IMR-90 (cell line): ENCODE data around the gene RBKS. TPM values are rescaled to one million over a fixed set of nuclear protein-coding genes. Genes with fewer than 3 reads are reported as not detected.

Source experiments
- ATAC-seq: fragments of 200-7000 bp; cut with Tn5 transposase; 2 replicates; pipeline ENCODE4 v1.9.1; 2020; ENCODE audit warnings: low read depth, mild to moderate bottlenecking, moderate library complexity
- BruUV-seq: library from RNA; stranded (reverse); fragments of 400-500 nt; replicated peaks from 2 replicates; lab custom pipeline; 2021; lab: Mats Ljungman, UMichigan
- CTCF ChIA-PET: fragments of 300-600 bp; formaldehyde crosslinking; extraction: SDS; loops from one replicate; lab custom pipeline; 2021; ENCODE audit warnings: antibody characterized with exemption; lab: Yijun Ruan, JAX
- POLR2A ChIA-PET: fragments of 300-600 bp; sonication (Branson Sonifier 250); formaldehyde crosslinking; loops from one replicate; lab custom pipeline; 2022; ENCODE audit warnings: antibody characterized with exemption; ENCODE audit not compliant: unreplicated experiment; lab: Charles Lee
- DNase-seq: peaks from one replicate; pipeline ENCODE4 v3.0.0; 2013
- H2AFZ ChIP-seq: replicated peaks from 2 replicates; pipeline ENCODE3; 2013; ENCODE audit warnings: low read length, mild to moderate bottlenecking; ENCODE audit not compliant: poor library complexity
- H2AK5ac ChIP-seq: 2 replicates; pipeline ENCODE4 v1.6.1; 2013; ENCODE audit warnings: low read depth, low read length, inconsistent platforms
- H2AK9ac ChIP-seq: replicated peaks from 2 replicates; pipeline ENCODE3; 2013; ENCODE audit warnings: mild to moderate bottlenecking, low read depth, low read length, moderate library complexity; ENCODE audit not compliant: poor library complexity
- H2BK120ac ChIP-seq: 2 replicates; pipeline ENCODE4 v1.6.1; 2013; ENCODE audit warnings: low read depth, low read length, inconsistent platforms
- H2BK15ac ChIP-seq: 3 replicates; pipeline ENCODE4 v1.6.1; 2013; ENCODE audit warnings: low read depth, low read length, inconsistent platforms
- H2BK20ac ChIP-seq: 2 replicates; pipeline ENCODE4 v1.6.1; 2013; ENCODE audit warnings: low read depth, mild to moderate bottlenecking, inconsistent platforms, low read length, moderate library complexity
- H2BK5ac ChIP-seq: 2 replicates; pipeline ENCODE4 v1.6.1; 2013; ENCODE audit warnings: mild to moderate bottlenecking, low read depth, low read length, inconsistent platforms; ENCODE audit not compliant: poor library complexity, severe bottlenecking
- H3K14ac ChIP-seq: replicated peaks from 2 replicates; pipeline ENCODE4 v1.6.1; 2013; ENCODE audit warnings: low read depth, low read length, inconsistent platforms
- H3K18ac ChIP-seq: 2 replicates; pipeline ENCODE4 v1.6.1; 2013; ENCODE audit warnings: low read depth, low read length, control low read depth
- H3K23ac ChIP-seq: 2 replicates; pipeline ENCODE4 v1.6.1; 2013; ENCODE audit warnings: low read depth, low read length, inconsistent platforms
- H3K27ac ChIP-seq: 2 replicates; pipeline ENCODE4 v1.5.1; 2013; ENCODE audit warnings: mild to moderate bottlenecking, control low read depth, low read length; ENCODE audit not compliant: insufficient read depth
- H3K27me3 ChIP-seq: 2 replicates; pipeline ENCODE4 v1.6.1; 2013; ENCODE audit warnings: low read length; ENCODE audit not compliant: control insufficient read depth, insufficient read depth
- H3K36me3 ChIP-seq: 2 replicates; pipeline ENCODE4 v1.6.1; 2013; ENCODE audit warnings: low read length, mixed read lengths; ENCODE audit not compliant: control insufficient read depth, insufficient read depth
- H3K4ac ChIP-seq: 2 replicates; pipeline ENCODE4 v1.6.1; 2013; ENCODE audit warnings: low read depth, low read length, inconsistent platforms
- H3K4me1 ChIP-seq: 2 replicates; pipeline ENCODE4 v1.6.1; 2013; ENCODE audit warnings: low read length, mixed read lengths; ENCODE audit not compliant: control insufficient read depth, insufficient read depth
- H3K4me2 ChIP-seq: 2 replicates; pipeline ENCODE4 v1.6.1; 2013; ENCODE audit warnings: low read depth, mild to moderate bottlenecking, control low read depth, low read length, moderate library complexity
- H3K4me3 ChIP-seq: 2 replicates; pipeline ENCODE4 v1.5.1; 2013; ENCODE audit warnings: low read depth, mild to moderate bottlenecking, control low read depth, low read length, moderate library complexity; ENCODE audit not compliant: insufficient read depth
- H3K56ac ChIP-seq: 2 replicates; pipeline ENCODE4 v1.6.1; 2013; ENCODE audit warnings: low read length, inconsistent platforms; ENCODE audit not compliant: insufficient read depth; ENCODE audit errors: extremely low read depth
- H3K79me1 ChIP-seq, 2 experiments: 2 replicates each; pipeline ENCODE4 v1.6.1; 2013; ENCODE audit warnings: low read length in 2 of 2, inconsistent platforms in 1 of 2, low read depth in 1 of 2
- H3K9ac ChIP-seq: 2 replicates; pipeline ENCODE4 v1.6.1; 2013; ENCODE audit warnings: low read depth, low read length, control low read depth
- H3K9me1 ChIP-seq: 2 replicates; pipeline ENCODE4 v1.6.1; 2013; ENCODE audit warnings: low read length, inconsistent platforms; ENCODE audit not compliant: insufficient read depth
- H3K9me3 ChIP-seq: 2 replicates; pipeline ENCODE4 v1.6.1; 2013; ENCODE audit warnings: low read length; ENCODE audit not compliant: control insufficient read depth, insufficient read depth
- H4K20me1 ChIP-seq: 2 replicates; pipeline ENCODE4 v1.6.1; 2013; ENCODE audit warnings: low read length, inconsistent platforms; ENCODE audit not compliant: insufficient read depth
- H4K5ac ChIP-seq: 2 replicates; pipeline ENCODE4 v1.6.1; 2013; ENCODE audit warnings: mild to moderate bottlenecking, low read depth, low read length, control low read depth
- H4K8ac ChIP-seq, 2 experiments: 2 replicates each; pipeline ENCODE4 v1.6.1; 2013; ENCODE audit warnings: low read depth in 2 of 2, low read length in 2 of 2, control low read depth in 1 of 2, inconsistent platforms in 1 of 2
- H4K91ac ChIP-seq: 2 replicates; pipeline ENCODE4 v1.6.1; 2013; ENCODE audit warnings: low read depth, low read length, inconsistent platforms; ENCODE audit not compliant: insufficient read depth
- BHLHE40 ChIP-seq: fragments of 150-350 bp; IDR thresholded peaks from 2 replicates; pipeline ENCODE4 v1.6.1; 2016; ENCODE audit warnings: mild to moderate bottlenecking, low read depth, low read length
- CEBPB ChIP-seq: IDR thresholded peaks from 2 replicates; pipeline ENCODE4 v1.6.1; 2012; ENCODE audit warnings: low read depth, low read length, improper control_type of control experiment
- CHD1 ChIP-seq: IDR thresholded peaks from 2 replicates; pipeline ENCODE4 v1.6.1; 2012; ENCODE audit warnings: low read depth, low read length, improper control_type of control experiment
- FOS ChIP-seq: fragments of 150-350 bp; IDR thresholded peaks from 2 replicates; pipeline ENCODE4 v1.6.1; 2016; ENCODE audit warnings: low read depth, low read length
- MAFK ChIP-seq: IDR thresholded peaks from 2 replicates; pipeline ENCODE4 v1.6.1; 2012; ENCODE audit warnings: low read depth, low read length, improper control_type of control experiment
- MAZ ChIP-seq: IDR thresholded peaks from 2 replicates; pipeline ENCODE4 v1.6.1; 2012; ENCODE audit warnings: low read depth, mild to moderate bottlenecking, low read length, improper control_type of control experiment, moderate library complexity, borderline replicate concordance
- MXI1 ChIP-seq: IDR thresholded peaks from 2 replicates; pipeline ENCODE4 v1.6.1; 2012; ENCODE audit warnings: low read depth, mild to moderate bottlenecking, low read length, moderate library complexity, borderline replicate concordance
- NFE2L2 ChIP-seq: fragments of 150-350 bp; IDR thresholded peaks from 2 replicates; pipeline ENCODE4 v1.6.1; 2016; ENCODE audit warnings: low read depth, mild to moderate bottlenecking, low read length
- POLR2A ChIP-seq: IDR thresholded peaks from 2 replicates; pipeline ENCODE4 v1.6.1; 2012; ENCODE audit warnings: mild to moderate bottlenecking, low read depth, low read length
- RAD21 ChIP-seq: IDR thresholded peaks from 2 replicates; pipeline ENCODE4 v1.6.1; 2012; ENCODE audit warnings: low read length, improper control_type of control experiment
- RCOR1 ChIP-seq: IDR thresholded peaks from 2 replicates; pipeline ENCODE4 v1.6.1; 2012; ENCODE audit warnings: mild to moderate bottlenecking, low read length, improper control_type of control experiment; ENCODE audit not compliant: insufficient replicate concordance
- RFX5 ChIP-seq: IDR thresholded peaks from 2 replicates; pipeline ENCODE4 v1.8.0; 2012; ENCODE audit warnings: low read depth, mild to moderate bottlenecking, low read length, moderate library complexity
- SMC3 ChIP-seq: fragments of 150-350 bp; IDR thresholded peaks from 2 replicates; pipeline ENCODE4 v1.6.1; 2016; ENCODE audit warnings: low read depth, mild to moderate bottlenecking, antibody characterized with exemption, low read length, moderate library complexity
- dilution Hi-C: fragments of 300-500 bp; cut with HindIII; formaldehyde crosslinking; loops from one replicate; pipeline ENCODE4 v1.14.3; 2018; ENCODE audit warnings: low sequenced_read_pairs; ENCODE audit not compliant: unreplicated experiment
- in situ Hi-C: fragments of 300-500 bp; cut with MboI; formaldehyde crosslinking; loops from 3 replicates; pipeline ENCODE4 v1.14.3; 2019; ENCODE audit warnings: low sequenced_read_pairs, inconsistent platforms, mixed read lengths
- intact Hi-C: fragments of 100-400 bp; cut with micrococcal nuclease; formaldehyde crosslinking; loops from 2 replicates; pipeline ENCODE4 v1.10.0; 2022
- polyA plus RNA-seq, 3 experiments: library from polyadenylated mRNA; depleted of rRNA; stranded (reverse); fragments of >200 nt; gene quantifications; 2 replicates each; pipeline ENCODE4 v1.2.3, GENCODE V29; 2012; ENCODE audit warnings: low replicate concordance in 1 of 3
- total RNA-seq: library from RNA; depleted of rRNA; stranded (reverse); fragments of >200 nt; gene quantifications from 2 replicates; pipeline ENCODE4 v1.2.3, GENCODE V29; 2012
- TF ChIP-seq, protein P1 (sequence below): fragments of 150-350 bp; IDR thresholded peaks from 2 replicates; pipeline ENCODE4 v1.6.1; 2017; ENCODE audit warnings: mild to moderate bottlenecking, antibody characterized with exemption, low read length, low read depth
- TF ChIP-seq, protein P2 (sequence below): conservative IDR thresholded peaks from 2 replicates; pipeline ENCODE4 v1.5.1; 2012; ENCODE audit warnings: mild to moderate bottlenecking, low read depth, low read length, improper control_type of control experiment
- TF ChIP-seq, protein P3 (sequence below): fragments of 150-350 bp; IDR thresholded peaks from 2 replicates; pipeline ENCODE4 v1.6.1; 2016; ENCODE audit warnings: low read depth, mild to moderate bottlenecking, low read length, moderate library complexity, borderline replicate concordance

The RBKS gene
- total and polyA plus RNA-seq, 2 of the 4 experiments (the other 2 are of a cell fraction), result 1.1 to 1.4 TPM

- H4K8ac ChIP-seq, result no peak overlapping the region
- H2BK5ac ChIP-seq, result no peak overlapping the region
- POLR2A ChIA-PET, result no interaction called here
- no peak for ATAC-seq
- no peak overlapping the region for H3K9ac ChIP-seq
- H3K27me3 ChIP-seq, result no peaks in the 10 kb centered on the region
- BruUV-seq, result no TSS peak
- in situ Hi-C loops (no loop called here), intact Hi-C loops (no loop called here), dilution Hi-C loops (no loop called here)
- H3K14ac ChIP-seq, result no peak overlapping the region
- no peak overlapping the region for H3K27ac ChIP-seq
- H3K4me1 ChIP-seq, result 0 out of 2 replicates have a peak, but pooled peaks cover 2% of the 10 kb centered on the region
- no peaks in the 10 kb centered on the region for H3K9me1 ChIP-seq
- H3K23ac ChIP-seq, result no peak overlapping the region
- H3K4me2 ChIP-seq, result no peak overlapping the region
- no peak overlapping the region for H3K18ac ChIP-seq
- no peak overlapping the region for H3K4ac ChIP-seq
- no peaks in the 10 kb centered on the region for H3K9me3 ChIP-seq
- no peak overlapping the region for H2BK15ac ChIP-seq
- no peak overlapping the region for H2BK120ac ChIP-seq
- H2AFZ ChIP-seq, result no peak overlapping the region
- H3K36me3 ChIP-seq, result no peaks in the 10 kb centered on the region
- no peak overlapping the region for H2AK9ac ChIP-seq
- CTCF ChIA-PET, result interaction anchor here (0.6 kb wide), 2 partner anchors 99 to 575 kb away, joined by 3 read pairs; no protein-coding TSS in a partner anchor
- H2AK5ac ChIP-seq, result no peak overlapping the region
- no peak overlapping the region for H4K91ac ChIP-seq
- no peak overlapping the region for H3K4me3 ChIP-seq
- no peaks in the 10 kb centered on the region for H4K20me1 ChIP-seq
- DNase-seq, result no peak
- H4K5ac ChIP-seq, result no peak overlapping the region
- peaks cover 3 to 5% of the 10 kb centered on the region in 2 experiments; a peak in 2 of 4 replicates for H3K79me1 ChIP-seq
- no peak overlapping the region for H3K56ac ChIP-seq
- H2BK20ac ChIP-seq, result no peak overlapping the region
- TF ChIP-seq RAD21 (no peak), BHLHE40 (no peak), MAZ (no peak), POLR2A (no peak), FOS (no peak), CEBPB (no peak), NFE2L2 (no peak), MAFK (no peak), RCOR1 (no peak), CHD1 (no peak), MXI1 (no peak), RFX5 (no peak), SMC3 (no peak)
- TF ChIP-seq, protein P1, sequence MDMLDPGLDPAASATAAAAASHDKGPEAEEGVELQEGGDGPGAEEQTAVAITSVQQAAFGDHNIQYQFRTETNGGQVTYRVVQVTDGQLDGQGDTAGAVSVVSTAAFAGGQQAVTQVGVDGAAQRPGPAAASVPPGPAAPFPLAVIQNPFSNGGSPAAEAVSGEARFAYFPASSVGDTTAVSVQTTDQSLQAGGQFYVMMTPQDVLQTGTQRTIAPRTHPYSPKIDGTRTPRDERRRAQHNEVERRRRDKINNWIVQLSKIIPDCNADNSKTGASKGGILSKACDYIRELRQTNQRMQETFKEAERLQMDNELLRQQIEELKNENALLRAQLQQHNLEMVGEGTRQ, result no peak
- TF ChIP-seq, protein P2, sequence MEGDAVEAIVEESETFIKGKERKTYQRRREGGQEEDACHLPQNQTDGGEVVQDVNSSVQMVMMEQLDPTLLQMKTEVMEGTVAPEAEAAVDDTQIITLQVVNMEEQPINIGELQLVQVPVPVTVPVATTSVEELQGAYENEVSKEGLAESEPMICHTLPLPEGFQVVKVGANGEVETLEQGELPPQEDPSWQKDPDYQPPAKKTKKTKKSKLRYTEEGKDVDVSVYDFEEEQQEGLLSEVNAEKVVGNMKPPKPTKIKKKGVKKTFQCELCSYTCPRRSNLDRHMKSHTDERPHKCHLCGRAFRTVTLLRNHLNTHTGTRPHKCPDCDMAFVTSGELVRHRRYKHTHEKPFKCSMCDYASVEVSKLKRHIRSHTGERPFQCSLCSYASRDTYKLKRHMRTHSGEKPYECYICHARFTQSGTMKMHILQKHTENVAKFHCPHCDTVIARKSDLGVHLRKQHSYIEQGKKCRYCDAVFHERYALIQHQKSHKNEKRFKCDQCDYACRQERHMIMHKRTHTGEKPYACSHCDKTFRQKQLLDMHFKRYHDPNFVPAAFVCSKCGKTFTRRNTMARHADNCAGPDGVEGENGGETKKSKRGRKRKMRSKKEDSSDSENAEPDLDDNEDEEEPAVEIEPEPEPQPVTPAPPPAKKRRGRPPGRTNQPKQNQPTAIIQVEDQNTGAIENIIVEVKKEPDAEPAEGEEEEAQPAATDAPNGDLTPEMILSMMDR, result no peak
- TF ChIP-seq, protein P3, sequence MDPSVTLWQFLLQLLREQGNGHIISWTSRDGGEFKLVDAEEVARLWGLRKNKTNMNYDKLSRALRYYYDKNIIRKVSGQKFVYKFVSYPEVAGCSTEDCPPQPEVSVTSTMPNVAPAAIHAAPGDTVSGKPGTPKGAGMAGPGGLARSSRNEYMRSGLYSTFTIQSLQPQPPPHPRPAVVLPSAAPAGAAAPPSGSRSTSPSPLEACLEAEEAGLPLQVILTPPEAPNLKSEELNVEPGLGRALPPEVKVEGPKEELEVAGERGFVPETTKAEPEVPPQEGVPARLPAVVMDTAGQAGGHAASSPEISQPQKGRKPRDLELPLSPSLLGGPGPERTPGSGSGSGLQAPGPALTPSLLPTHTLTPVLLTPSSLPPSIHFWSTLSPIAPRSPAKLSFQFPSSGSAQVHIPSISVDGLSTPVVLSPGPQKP, result no peak
These were observed 24.6 kb upstream of the RBKS start for GRCh38 chr2:27914805-27915175.
